ENCODE results near the gene BEX3.

DNA sequence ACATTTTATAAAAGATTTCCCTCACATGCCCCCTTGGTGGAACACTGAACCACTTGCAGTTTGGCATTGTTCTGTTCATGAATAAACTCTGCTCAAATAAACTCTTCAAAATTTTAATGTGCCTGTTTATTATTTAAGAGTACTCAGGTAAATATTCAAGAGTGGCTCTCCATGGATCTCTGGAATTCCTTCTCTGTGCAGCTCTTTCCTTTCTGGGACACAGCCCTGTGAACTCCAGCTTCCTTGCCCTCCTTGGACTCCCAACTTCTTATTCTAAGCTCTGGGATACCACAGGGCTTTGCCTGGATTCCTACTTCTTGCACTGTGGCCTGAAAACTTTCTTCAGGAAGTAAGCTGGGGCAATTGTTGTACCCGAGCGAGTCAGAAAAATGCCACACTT lies 8.3 kb downstream of the BEX3 start:
- TF ChIP-seq EZH2 (IDR thresholded peaks at IDR 0.05; ENCODE audit: low read length, unreplicated experiment) (no peak), EZH2phosphoT487 (IDR thresholded peaks at IDR 0.05; ENCODE audit: borderline replicate concordance, low read length) (no peak)
- TF ChIP-seq, protein P1, sequence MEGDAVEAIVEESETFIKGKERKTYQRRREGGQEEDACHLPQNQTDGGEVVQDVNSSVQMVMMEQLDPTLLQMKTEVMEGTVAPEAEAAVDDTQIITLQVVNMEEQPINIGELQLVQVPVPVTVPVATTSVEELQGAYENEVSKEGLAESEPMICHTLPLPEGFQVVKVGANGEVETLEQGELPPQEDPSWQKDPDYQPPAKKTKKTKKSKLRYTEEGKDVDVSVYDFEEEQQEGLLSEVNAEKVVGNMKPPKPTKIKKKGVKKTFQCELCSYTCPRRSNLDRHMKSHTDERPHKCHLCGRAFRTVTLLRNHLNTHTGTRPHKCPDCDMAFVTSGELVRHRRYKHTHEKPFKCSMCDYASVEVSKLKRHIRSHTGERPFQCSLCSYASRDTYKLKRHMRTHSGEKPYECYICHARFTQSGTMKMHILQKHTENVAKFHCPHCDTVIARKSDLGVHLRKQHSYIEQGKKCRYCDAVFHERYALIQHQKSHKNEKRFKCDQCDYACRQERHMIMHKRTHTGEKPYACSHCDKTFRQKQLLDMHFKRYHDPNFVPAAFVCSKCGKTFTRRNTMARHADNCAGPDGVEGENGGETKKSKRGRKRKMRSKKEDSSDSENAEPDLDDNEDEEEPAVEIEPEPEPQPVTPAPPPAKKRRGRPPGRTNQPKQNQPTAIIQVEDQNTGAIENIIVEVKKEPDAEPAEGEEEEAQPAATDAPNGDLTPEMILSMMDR (conservative IDR thresholded peaks at IDR 0.05; ENCODE audit: low read depth, low read length): no peak

Data from PC-3 (cell line).